IPS DF 4.7 (cell line): ENCODE data around the gene NPAS1.
"Not testable (repeated sequence)": the region's sequence is repeated elsewhere in the genome, so short reads cannot be mapped to it uniquely, and the experiment has no call there.

ENCODE experiments used
- DNase-seq: peaks from one replicate; pipeline ENCODE4 v3.0.0-alpha.2; 2013; ENCODE audit warnings: low spot score; ENCODE audit errors: extremely low read depth

NPAS1 gene

DNA sequence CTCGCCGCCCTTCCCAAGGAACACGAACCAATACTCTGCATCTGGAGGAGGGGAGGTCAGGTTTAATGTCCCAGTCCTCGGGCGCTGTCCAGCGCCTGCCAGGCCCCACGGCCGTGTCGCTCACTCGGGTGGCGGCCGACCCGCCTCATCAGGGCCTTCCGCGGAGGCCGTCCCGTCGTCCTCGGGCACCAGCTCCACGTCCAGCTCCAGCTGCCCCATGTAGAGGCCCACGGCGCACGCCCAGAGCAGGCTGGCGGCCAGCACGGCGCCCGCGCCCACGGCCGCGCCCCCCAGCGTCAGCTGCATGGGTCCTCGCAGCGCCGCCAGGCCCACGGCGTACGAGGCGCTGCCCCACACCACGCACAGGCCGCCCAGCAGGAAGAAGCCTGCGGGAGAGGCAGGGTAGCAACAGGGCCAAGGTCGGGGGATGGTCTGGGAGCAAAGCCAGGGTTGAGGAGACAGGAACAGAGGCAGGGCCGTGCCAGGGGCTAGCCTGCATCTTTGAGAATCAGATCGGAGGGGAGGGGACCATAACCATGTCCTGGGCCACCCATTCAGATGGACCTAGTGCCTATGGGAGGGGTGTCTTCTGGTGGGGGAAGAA, 26.3 kb downstream of the NPAS1 start:
- no peak for DNase-seq

DNA sequence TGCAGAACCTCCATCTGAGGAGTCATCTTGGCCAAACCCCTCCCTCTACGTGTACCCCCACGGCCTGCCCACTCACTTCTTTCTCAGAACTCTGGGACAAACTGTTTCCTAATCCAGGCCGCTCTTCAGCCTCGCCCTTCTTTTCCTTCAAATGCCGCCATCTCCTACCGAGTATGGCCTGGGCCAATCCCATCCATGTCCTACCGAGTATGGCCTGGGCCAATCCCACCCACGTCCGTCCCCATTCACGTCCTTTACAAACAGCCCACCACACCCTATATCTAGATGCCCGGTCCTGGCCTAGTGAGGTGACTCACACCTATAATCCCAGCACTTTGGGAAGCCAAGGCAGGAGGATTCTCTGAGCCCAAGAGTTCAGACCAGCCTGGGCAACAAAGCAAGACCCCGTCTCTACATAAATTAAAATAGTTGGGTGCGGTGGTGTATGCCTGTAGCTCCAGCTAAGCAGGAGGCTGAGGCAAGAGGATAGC, 27.7 kb downstream of the NPAS1 start:
- no peak for DNase-seq

- peak; percentile 88 for DNase-seq
Observed at GRCh38 chr19:47047763-47048405, 28.2 kb downstream of the NPAS1 start.

DNA sequence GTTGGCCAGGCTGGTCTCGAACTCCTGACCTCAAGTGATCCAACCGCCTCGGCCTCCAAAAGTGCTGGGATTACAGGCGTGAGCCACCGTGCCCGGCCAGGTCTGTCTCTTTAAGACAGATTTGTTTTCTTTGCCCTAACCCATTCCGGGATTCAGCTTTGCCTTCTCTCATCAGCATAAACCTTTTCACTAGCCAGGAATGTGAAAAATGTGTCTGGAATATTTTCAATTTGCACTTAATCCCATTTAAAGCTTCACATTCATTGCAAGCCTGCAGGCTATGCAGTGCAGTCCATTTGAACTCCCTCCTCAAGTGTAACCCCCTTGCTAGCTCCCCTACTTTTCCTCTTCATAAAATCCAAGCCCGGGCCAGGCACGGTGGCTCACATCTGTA, 29.7 kb downstream of the NPAS1 start:
- DNase-seq, result no peak

- DNase-seq, result not testable (repeated sequence)
Observed at GRCh38 chr19:47050562-47050961, 30.9 kb downstream of the NPAS1 start.

DNA sequence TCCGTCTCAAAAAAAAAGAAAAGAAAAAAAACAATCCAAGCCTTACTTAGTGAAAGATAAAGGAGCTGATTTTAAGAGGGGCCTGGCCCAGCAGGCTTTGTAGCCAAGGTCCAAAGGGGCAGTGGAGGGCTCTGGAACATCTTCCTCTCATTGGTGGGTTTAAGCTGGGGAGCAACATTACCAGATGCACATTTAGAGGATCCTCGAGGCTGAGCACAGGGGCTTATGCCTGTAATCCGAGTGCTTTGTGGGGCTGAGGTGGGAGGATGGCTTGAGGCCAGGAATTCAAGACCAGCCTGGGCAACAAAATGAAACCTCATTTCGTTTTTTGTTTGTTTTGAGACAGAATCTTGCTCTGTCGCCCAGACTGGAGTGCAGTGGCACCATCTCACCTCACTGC, 36.8 kb downstream of the NPAS1 start:
- no peak for DNase-seq

DNA sequence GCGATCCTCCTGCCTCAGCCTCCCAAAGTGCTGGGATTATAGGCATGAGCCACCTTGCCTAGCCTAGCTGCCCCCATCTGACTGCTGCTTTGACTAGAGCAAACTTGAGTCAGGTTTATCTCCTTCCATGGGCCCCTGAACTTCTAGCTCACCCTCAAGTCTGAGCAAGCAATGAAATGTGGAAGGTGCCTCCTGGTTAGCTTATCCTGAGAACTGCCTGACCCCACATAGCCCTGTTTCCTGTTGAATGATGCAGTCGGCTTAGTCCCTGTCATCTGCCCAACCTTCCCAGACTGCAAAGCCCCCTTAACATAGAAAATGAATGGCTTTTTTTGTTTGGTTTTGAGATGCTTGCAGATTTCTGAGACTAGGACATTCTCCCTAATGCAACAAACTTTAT, 37.7 kb downstream of the NPAS1 start:
- DNase-seq, result no peak

GRCh38 chr19:47058621-47059022, 39.0 kb downstream of the NPAS1 start:
- DNase-seq, result no peak

DNA sequence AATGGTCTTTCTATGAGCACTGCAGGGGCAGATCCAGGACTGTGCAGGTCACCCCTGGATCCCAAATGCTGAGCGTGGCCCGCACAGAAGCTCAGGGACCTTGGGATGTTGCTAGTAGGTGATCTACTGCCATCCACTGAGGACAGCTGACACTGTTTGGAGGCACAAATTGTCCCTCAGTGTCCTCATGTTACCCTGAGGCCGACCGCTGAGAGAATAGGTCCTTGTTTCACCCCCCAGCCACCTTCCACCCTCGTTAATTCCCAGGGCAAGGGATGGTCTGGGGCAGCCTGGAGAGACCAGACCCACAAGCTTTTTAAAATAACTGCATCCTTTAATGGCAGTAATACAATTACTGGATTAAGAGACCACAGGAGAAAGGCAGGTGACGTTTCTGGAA, 44.2 kb downstream of the NPAS1 start:
- DNase-seq, result no peak

DNA sequence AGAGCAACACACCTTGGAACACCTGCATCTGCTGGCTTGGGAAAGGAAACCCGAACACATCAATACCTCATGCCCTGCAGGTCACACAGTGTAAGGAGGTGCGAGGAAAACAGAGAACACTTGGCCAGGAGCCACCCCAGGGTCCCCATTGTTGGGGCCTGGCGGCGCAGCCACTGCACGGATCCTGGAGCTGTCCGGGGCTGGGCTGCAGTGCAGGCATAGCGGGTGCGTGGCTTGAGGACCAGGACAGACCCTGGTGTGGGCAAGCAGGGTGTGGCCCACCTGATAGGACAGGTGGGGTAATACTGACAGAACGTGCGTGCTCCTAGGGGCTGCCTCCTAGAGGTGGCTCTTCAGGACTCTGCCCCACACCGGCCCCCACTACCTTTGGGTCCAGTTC, 45.6 kb downstream of the NPAS1 start:
- no peak for DNase-seq

DNA sequence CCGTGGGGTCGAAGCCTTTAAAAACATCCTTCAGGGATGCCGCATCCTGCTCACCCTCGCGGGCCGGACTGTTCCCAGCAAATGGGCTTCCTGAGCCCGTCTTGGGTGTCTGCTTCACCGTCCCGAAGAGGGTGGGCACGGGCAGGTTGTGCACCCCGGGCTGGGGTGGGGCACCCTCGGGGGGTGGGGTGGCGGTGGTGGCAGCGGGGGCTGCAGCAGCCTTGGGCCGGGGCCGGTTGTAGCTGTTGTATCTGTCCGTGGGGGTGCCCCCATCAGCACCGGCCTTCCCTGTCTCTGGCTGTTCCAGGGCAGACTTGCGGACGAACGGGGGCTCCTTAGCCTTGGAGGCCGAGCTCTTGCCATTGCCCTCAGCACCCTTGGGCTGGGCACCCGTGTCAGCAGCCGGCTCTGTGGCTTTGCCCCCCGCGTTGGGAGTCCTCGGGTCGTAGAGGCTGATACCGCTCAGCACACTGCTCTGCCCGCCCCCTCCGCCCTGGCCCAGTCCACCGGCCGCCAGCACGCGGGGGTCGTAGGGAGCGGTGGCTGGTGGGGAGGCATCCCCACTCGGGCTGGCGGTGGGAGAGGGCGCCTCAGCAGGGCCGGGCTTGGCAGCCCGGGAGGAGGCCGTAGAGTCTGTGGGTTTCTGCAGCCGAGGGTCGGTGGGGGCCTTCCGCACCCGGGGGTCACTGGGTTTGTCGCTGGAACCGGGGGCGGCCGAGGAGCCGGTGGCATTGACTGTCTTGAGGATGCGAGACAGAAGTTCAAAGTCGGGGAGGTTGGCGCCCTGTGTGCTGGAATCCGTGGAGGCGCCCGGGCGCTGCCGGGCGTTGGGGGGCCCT, 47.0 kb downstream of the NPAS1 start:
- no peak for DNase-seq

- DNase-seq, result no peak
Observed at GRCh38 chr19:47067215-47067847, 47.7 kb downstream of the NPAS1 start.

- DNase-seq, result no peak
Observed at GRCh38 chr19:47068246-47068645, 48.6 kb downstream of the NPAS1 start.

GRCh38 chr19:47068876-47069406, 49.3 kb downstream of the NPAS1 start:
- DNase-seq, result no peak

DNA sequence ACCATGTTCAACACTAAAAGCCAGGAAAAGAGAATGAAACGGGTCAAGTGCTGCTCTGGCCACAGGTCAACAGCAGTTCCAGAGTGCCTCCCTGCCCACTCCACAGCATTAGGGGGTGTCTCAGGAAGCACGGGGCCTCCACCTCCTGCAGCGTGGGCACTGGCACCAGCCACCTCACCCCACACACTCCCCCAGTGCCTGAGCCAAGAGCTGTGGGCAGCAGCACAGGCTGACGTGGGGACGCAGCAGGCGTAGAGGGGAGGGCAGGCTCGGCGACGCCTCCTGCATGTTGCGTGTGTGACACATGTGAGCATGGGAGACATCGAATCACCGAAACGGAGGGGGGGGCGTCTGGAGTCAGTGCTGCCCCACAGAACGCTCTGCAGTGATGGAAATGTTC, 50.2 kb downstream of the NPAS1 start:
- DNase-seq, result no peak

DNA sequence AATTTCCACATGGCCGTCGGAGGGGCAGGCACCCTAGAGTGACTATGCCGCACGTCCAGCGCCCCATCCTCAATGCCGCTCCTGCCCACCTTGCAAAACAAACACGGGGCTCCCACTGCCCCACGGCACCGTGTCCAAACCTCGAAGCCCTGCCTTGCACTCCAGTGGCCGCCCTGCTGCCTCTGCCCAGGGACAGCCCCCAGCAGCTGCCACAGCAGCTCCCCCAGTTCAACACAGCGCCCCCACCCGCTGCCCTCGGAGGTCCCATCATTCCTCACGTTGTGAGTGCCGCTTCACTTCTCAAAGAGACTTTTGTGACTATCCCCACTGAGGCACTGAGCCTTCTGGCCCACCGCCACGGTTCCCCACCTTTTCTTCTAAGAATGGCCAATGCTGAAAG, 51.1 kb downstream of the NPAS1 start:
- no peak for DNase-seq

DNA sequence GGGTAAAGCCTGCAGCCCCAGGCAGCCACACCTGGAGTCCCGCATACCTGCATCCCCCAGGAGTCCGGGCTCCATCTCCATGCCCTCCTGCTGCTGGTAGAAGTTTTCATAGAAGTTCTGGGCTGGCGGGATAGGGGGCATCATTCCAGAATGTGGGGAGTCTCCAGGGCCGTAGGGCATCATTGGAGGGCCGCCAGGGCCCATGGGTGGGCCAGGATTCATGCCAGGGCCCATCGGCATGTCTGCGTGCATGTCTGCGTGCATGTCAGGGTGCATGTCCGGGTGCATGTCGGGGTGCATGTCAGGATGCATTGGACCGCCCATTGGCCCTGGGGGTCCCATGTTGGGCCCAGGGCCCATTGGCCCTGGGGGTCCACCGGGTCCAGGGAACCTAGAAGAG, 52.1 kb downstream of the NPAS1 start:
- no peak for DNase-seq

DNA sequence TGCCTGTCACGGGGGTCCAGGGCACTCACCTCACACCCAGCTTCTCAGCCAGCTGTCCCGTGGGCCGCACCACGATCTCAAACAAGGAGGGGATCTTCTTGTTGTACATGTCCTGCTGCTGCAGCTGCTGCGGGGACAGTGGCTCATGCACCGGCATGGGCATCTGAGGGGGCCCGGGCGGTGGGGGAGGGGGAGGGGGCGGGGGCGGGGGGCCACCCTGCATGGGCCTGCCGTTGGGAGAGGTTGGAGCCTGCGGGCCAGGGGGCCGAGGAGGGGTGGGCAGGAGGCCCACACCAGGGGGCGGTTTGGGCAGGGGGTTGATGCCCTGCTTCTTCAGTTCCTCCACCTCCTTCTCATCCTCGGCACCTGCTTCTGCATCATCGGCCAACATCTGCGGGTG, 52.7 kb downstream of the NPAS1 start:
- DNase-seq, result no peak

DNA sequence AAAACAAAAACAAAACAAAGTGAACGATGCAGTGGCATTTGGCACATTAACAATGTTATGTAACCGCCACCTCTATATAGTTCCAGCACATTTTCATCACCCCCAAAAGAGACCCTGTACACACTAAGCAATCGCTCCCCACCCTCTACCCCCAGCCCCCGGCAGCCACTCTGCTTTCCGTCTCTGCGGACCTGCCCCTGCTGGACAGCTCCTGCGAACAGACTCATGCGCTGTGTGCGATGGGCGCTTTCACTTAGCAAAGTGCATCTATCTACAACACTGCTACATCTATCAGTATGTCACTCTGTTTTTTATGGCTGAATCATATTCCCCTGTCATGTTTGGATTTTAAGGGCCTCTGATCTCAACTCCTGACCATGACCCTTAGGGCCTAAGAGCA, 53.9 kb downstream of the NPAS1 start:
- no peak for DNase-seq

- no peak for DNase-seq
Observed at GRCh38 chr19:47074621-47075020, 55.0 kb downstream of the NPAS1 start.

DNA sequence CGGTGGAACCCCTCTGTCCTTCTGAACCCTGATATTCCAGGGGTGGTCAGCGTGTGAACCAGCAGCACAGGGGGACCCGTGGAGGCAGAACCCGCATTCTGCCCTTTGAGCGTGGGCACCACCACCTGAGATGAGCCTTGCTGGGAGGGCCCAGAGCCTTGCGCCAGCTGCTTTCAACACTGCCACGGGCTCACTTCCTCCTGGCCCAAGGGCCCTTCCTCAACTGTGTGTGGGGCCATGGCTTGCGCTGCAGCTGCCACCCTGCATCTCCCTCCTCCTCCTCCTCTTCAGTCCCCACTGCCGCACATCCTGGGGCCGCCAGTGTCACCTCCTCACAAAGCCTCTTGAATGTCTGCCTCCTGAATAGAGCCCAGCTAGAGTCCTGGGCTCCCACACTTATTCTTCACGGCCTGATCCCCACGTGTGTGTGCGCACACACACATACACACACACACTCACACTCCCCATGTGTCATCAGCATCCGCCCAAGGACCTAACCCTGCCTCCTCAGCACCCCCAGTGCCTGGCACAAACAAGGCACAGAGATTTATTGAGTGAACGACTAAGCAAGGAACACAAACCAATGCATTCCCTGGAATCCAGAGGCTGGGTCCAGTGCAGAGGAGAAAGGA, 55.7 kb downstream of the NPAS1 start:
- no peak for DNase-seq
